HEK293 (cell line): ENCODE measurements around the gene YIF1B.

Experiments used
- CTCF ChIA-PET: fragments of 350-600 bp; formaldehyde crosslinking; extraction: SDS; loops from one replicate; lab custom pipeline; 2021; ENCODE audit warnings: antibody characterized with exemption; lab: Yijun Ruan, JAX
- POLR2A ChIA-PET: fragments of 300-600 bp; formaldehyde crosslinking; extraction: SDS; loops from one replicate; lab custom pipeline; 2020; ENCODE audit warnings: antibody characterized with exemption, inconsistent platforms; lab: Yijun Ruan, JAX
- H3K27ac ChIP-seq: fragments of 200-500 bp; sonication (Bioruptor generic); 2 replicates; pipeline ENCODE4 v1.5.1; 2014; ENCODE audit warnings: low read depth, low read length, control low read depth, inconsistent platforms; ENCODE audit errors: extremely low read depth
- H3K36me3 ChIP-seq, 2 experiments: fragments of 200-500 bp in 1 of 2; sonication (Bioruptor generic) in 1 of 2; 1 replicate in 1 of 2; 2 replicates in 1 of 2; pipeline ENCODE4 v1.5.1; 2014 to 2017; ENCODE audit warnings: inconsistent platforms in 2 of 2, low read length in 2 of 2; ENCODE audit not compliant: control insufficient read depth in 2 of 2, insufficient read depth in 1 of 2
- H3K4me1 ChIP-seq: fragments of 200-500 bp; sonication (Bioruptor generic); 2 replicates; pipeline ENCODE4 v1.5.1; 2014; ENCODE audit warnings: mild to moderate bottlenecking, low read length, inconsistent platforms; ENCODE audit not compliant: control insufficient read depth, insufficient read depth
- H3K4me3 ChIP-seq: 2 replicates; pipeline ENCODE4 v1.5.1; 2011; ENCODE audit warnings: low read depth, mild to moderate bottlenecking, control low read depth, low read length, moderate library complexity
- H3K9me3 ChIP-seq: fragments of 200-500 bp; sonication (Bioruptor generic); 2 replicates; pipeline ENCODE4 v1.5.1; 2014; ENCODE audit warnings: low read depth, low read length, inconsistent platforms; ENCODE audit not compliant: control insufficient read depth, insufficient read depth
- EGR2 ChIP-seq: fragments of 450-650 bp; formaldehyde crosslinking; IDR thresholded peaks from 2 replicates; pipeline ENCODE4 v1.5.1; 2016; ENCODE audit warnings: low read depth, missing biosample characterization, missing genetic modification characterization
- HOXD13 ChIP-seq: sonication (generic); formaldehyde crosslinking; IDR thresholded peaks from 2 replicates; pipeline ENCODE4 v1.8.0; 2022; ENCODE audit warnings: missing genetic modification reagents, borderline replicate concordance
- RBAK ChIP-seq: fragments of 450-650 bp; formaldehyde crosslinking; IDR thresholded peaks from 2 replicates; pipeline ENCODE4 v1.5.1; 2016; ENCODE audit warnings: missing biosample characterization, missing genetic modification characterization
- TSHZ1 ChIP-seq: fragments of 450-650 bp; formaldehyde crosslinking; IDR thresholded peaks from 2 replicates; pipeline ENCODE4 v1.5.1; 2016; ENCODE audit warnings: missing biosample characterization, missing genetic modification characterization, borderline replicate concordance
- WT1 ChIP-seq: fragments of 450-650 bp; formaldehyde crosslinking; IDR thresholded peaks from 2 replicates; pipeline ENCODE4 v1.5.1; 2016; ENCODE audit warnings: missing biosample characterization, missing genetic modification characterization
- ZBTB17 ChIP-seq: fragments of 450-650 bp; formaldehyde crosslinking; IDR thresholded peaks from 2 replicates; pipeline ENCODE4 v1.5.1; 2016; ENCODE audit warnings: missing biosample characterization, missing genetic modification characterization
- ZNF292 ChIP-seq: fragments of 450-650 bp; formaldehyde crosslinking; IDR thresholded peaks from 2 replicates; pipeline ENCODE4 v1.5.1; 2016; ENCODE audit warnings: low read depth, missing biosample characterization, missing genetic modification characterization, borderline replicate concordance
- ZNF366 ChIP-seq: fragments of 450-650 bp; formaldehyde crosslinking; conservative IDR thresholded peaks from 2 replicates; pipeline ENCODE4 v1.5.1; 2016; ENCODE audit warnings: missing biosample characterization, missing genetic modification characterization
- ZNF416 ChIP-seq: fragments of 450-650 bp; formaldehyde crosslinking; IDR thresholded peaks from 2 replicates; pipeline ENCODE4 v1.5.1; 2016; ENCODE audit warnings: missing biosample characterization, missing genetic modification characterization
- ZNF510 ChIP-seq: fragments of 450-650 bp; formaldehyde crosslinking; IDR thresholded peaks from 2 replicates; pipeline ENCODE4 v1.5.1; 2018; ENCODE audit warnings: mild to moderate bottlenecking, missing genetic modification characterization, missing biosample characterization; ENCODE audit not compliant: insufficient replicate concordance
- ZNF518A ChIP-seq: fragments of 450-650 bp; formaldehyde crosslinking; conservative IDR thresholded peaks from 2 replicates; pipeline ENCODE4 v1.5.1; 2016; ENCODE audit warnings: low read depth, missing biosample characterization, missing genetic modification characterization
- ZNF544 ChIP-seq: fragments of 450-650 bp; formaldehyde crosslinking; IDR thresholded peaks from 2 replicates; pipeline ENCODE4 v1.5.0; 2017; ENCODE audit warnings: missing biosample characterization, missing genetic modification characterization
- ZNF639 ChIP-seq: fragments of 450-650 bp; formaldehyde crosslinking; IDR thresholded peaks from 2 replicates; pipeline ENCODE4 v1.5.1; 2016; ENCODE audit warnings: missing biosample characterization, missing genetic modification characterization
- ZNF670 ChIP-seq: fragments of 450-650 bp; formaldehyde crosslinking; IDR thresholded peaks from 2 replicates; pipeline ENCODE4 v1.5.1; 2016; ENCODE audit warnings: missing biosample characterization, missing genetic modification characterization, low read depth
- TF ChIP-seq, protein P1 (sequence below): fragments of 450-650 bp; formaldehyde crosslinking; IDR thresholded peaks from 2 replicates; pipeline ENCODE4 v1.5.1; 2016; ENCODE audit warnings: missing biosample characterization, missing genetic modification characterization
- TF ChIP-seq, protein P2 (sequence below): fragments of 450-650 bp; formaldehyde crosslinking; IDR thresholded peaks from 2 replicates; pipeline ENCODE4 v1.5.1; 2016; ENCODE audit warnings: missing biosample characterization, missing genetic modification characterization
- TF ChIP-seq, protein P3 (sequence below): fragments of 450-650 bp; formaldehyde crosslinking; IDR thresholded peaks from 2 replicates; pipeline ENCODE4 v1.5.1; 2016; ENCODE audit warnings: missing biosample characterization, missing genetic modification characterization, low read depth
- TF ChIP-seq, protein P4 (sequence below): fragments of 450-650 bp; formaldehyde crosslinking; IDR thresholded peaks from 2 replicates; pipeline ENCODE4 v1.5.1; 2016; ENCODE audit warnings: missing biosample characterization, missing genetic modification characterization

Gene YIF1B

DNA sequence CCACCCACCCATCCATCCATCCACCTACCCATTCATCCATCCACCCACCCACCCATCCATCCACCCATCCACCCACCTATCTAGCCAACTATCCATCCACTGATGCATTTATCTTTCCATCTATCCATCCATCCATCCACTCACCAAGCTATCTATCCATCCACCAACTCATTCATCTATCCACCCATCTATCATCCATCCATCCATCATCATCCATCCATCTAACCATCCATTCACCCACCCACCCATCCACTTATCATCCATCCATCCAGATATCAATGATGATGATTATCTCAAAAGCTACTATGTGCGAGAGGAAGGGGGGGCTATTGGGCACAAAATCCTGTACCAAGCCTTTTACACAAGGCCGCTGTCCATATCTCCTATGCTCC lies 5.5 kb downstream of the YIF1B start (continued):
- no peak for TF ChIP-seq TSHZ1 (tag by site-specific recombination)
- TF ChIP-seq ZNF639 = no peak
- no peak for TF ChIP-seq ZNF544 (tag by site-specific recombination)
- no peak for TF ChIP-seq WT1 (tag by site-specific recombination)
- TF ChIP-seq ZNF366 (tag by site-specific recombination) = peak; percentile 97
- TF ChIP-seq ZNF510 (tag by site-specific recombination) = no peak
- TF ChIP-seq, protein P1, sequence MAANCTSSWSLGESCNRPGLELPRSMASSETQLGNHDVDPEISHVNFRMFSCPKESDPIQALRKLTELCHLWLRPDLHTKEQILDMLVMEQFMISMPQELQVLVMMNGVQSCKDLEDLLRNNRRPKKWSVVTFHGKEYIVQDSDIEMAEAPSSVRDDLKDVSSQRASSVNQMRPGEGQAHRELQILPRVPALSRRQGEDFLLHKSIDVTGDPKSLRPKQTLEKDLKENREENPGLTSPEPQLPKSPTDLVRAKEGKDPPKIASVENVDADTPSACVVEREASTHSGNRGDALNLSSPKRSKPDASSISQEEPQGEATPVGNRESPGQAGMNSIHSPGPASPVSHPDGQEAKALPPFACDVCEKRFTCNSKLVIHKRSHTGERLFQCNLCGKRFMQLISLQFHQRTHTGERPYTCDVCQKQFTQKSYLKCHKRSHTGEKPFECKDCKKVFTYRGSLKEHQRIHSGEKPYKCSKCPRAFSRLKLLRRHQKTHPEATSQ (tag by site-specific recombination) = no peak
- no peak for TF ChIP-seq ZNF518A
- no peak for TF ChIP-seq ZNF292 (tag by site-specific recombination)
- no peak for TF ChIP-seq RBAK (tag by site-specific recombination)
- peak; percentile 85 for TF ChIP-seq EGR2 (tag by site-specific recombination)
- TF ChIP-seq, protein P2, sequence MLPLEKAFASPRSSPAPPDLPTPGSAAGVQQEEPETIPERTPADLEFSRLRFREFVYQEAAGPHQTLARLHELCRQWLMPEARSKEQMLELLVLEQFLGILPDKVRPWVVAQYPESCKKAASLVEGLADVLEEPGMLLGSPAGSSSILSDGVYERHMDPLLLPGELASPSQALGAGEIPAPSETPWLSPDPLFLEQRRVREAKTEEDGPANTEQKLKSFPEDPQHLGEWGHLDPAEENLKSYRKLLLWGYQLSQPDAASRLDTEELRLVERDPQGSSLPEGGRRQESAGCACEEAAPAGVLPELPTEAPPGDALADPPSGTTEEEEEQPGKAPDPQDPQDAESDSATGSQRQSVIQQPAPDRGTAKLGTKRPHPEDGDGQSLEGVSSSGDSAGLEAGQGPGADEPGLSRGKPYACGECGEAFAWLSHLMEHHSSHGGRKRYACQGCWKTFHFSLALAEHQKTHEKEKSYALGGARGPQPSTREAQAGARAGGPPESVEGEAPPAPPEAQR (tag by site-specific recombination) = no peak

DNA sequence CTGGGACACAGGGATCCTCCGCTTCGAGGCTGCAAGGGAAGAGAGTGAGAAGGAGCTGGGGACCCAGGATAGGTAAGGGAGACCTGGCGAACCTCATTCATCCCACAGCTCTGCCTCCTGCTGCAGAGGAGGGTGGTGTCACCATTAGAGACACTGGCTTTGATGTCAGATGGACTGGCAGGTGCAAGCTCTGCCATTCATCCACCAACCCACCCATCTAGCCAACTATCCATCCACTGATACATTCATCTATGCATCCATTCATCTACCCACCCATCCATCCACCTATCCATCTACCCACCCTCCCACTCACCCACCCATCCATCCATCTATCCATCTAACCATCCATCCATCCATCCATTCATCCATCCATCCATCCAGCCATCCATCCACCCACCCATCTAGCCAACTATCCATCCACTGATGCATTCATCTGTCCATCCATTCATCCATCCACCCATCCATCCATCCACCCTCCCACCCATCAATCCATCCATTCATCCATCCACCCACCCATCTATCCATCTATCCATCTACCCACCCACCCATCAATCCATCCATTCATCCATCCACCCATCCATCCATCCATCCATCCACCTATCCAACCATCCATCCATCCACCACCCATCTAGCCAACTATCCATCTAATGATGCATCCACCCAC lies 6.0 kb downstream of the YIF1B start:
- ChIA-PET CTCF (interaction anchor here (0.6 to 1.6 kb wide), 3 partner anchors 14 to 107 kb away, joined by 3 to 4 read pairs (median 4); no protein-coding TSS in a partner anchor), POLR2A (interaction anchor here (0.6 to 1.6 kb wide), 2 partner anchors 46 to 394 kb away, joined by 6 read pairs; partner anchors contain the start of gene SPINT2)
- H3K4me3 ChIP-seq = no peak overlapping the region
- no peaks in the 10 kb centered on the region for H3K9me3 ChIP-seq
- peaks cover 13 to 20% of the 10 kb centered on the region in 2 experiments; a peak in 2 of 3 replicates for H3K36me3 ChIP-seq
- H3K4me1 ChIP-seq = peaks cover 8% of the 10 kb centered on the region
- H3K27ac ChIP-seq = no peak overlapping the region
- TF ChIP-seq ZNF670 (tag by site-specific recombination) = no peak
- TF ChIP-seq, protein P3, sequence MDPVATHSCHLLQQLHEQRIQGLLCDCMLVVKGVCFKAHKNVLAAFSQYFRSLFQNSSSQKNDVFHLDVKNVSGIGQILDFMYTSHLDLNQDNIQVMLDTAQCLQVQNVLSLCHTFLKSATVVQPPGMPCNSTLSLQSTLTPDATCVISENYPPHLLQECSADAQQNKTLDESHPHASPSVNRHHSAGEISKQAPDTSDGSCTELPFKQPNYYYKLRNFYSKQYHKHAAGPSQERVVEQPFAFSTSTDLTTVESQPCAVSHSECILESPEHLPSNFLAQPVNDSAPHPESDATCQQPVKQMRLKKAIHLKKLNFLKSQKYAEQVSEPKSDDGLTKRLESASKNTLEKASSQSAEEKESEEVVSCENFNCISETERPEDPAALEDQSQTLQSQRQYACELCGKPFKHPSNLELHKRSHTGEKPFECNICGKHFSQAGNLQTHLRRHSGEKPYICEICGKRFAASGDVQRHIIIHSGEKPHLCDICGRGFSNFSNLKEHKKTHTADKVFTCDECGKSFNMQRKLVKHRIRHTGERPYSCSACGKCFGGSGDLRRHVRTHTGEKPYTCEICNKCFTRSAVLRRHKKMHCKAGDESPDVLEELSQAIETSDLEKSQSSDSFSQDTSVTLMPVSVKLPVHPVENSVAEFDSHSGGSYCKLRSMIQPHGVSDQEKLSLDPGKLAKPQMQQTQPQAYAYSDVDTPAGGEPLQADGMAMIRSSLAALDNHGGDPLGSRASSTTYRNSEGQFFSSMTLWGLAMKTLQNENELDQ (tag by site-specific recombination) = no peak
- TF ChIP-seq ZBTB17 (tag by site-specific recombination) = peak; percentile 92
- no peak for TF ChIP-seq HOXD13 (CRISPR knock-in tag)
- TF ChIP-seq ZNF416 = no peak
- TF ChIP-seq, protein P4, sequence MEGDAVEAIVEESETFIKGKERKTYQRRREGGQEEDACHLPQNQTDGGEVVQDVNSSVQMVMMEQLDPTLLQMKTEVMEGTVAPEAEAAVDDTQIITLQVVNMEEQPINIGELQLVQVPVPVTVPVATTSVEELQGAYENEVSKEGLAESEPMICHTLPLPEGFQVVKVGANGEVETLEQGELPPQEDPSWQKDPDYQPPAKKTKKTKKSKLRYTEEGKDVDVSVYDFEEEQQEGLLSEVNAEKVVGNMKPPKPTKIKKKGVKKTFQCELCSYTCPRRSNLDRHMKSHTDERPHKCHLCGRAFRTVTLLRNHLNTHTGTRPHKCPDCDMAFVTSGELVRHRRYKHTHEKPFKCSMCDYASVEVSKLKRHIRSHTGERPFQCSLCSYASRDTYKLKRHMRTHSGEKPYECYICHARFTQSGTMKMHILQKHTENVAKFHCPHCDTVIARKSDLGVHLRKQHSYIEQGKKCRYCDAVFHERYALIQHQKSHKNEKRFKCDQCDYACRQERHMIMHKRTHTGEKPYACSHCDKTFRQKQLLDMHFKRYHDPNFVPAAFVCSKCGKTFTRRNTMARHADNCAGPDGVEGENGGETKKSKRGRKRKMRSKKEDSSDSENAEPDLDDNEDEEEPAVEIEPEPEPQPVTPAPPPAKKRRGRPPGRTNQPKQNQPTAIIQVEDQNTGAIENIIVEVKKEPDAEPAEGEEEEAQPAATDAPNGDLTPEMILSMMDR (tag by site-specific recombination) = no peak
